Esophagus mucosa (tissue), 1 donor: ENCODE data around the gene TTLL11. TPM values are rescaled to one million over a fixed set of nuclear protein-coding genes. Genes with fewer than 3 reads are reported as not detected.
"Not testable (repeated sequence)": the region's sequence is repeated elsewhere in the genome, so short reads cannot be mapped to it uniquely, and the experiment has no call there.

Source experiments
- ATAC-seq: fragments of 200-7000 bp; cut with Tn5 transposase; one replicate; pipeline ENCODE4 v1.9.1; 2020
- total RNA-seq: library from RNA; stranded (reverse); gene quantifications from one replicate; pipeline ENCODE4 v1.2.4, GENCODE V29; 2023
- donor health status: DM: yes; HTN: yes; CAD: no.

TTLL11 gene
- total RNA-seq, 1 donor from 2014 or later: 3.1 TPM

- ATAC-seq: no peak
Observed at GRCh38 chr9:122076773-122077172, 16.3 kb downstream of the TTLL11 start.

- no peak for ATAC-seq
Observed at GRCh38 chr9:122076117-122076516, 17.0 kb downstream of the TTLL11 start.

- ATAC-seq: no peak
Observed at GRCh38 chr9:122075135-122076030, 17.7 kb downstream of the TTLL11 start.

- no peak for ATAC-seq
Observed at GRCh38 chr9:122071715-122072114, 21.4 kb downstream of the TTLL11 start.

- no peak for ATAC-seq
Observed at GRCh38 chr9:122070728-122071515, 22.2 kb downstream of the TTLL11 start.

- not testable (repeated sequence) for ATAC-seq
Observed at GRCh38 chr9:122066680-122067079, 26.4 kb downstream of the TTLL11 start.

- ATAC-seq: no peak
Observed at GRCh38 chr9:122065923-122066629, 27.0 kb downstream of the TTLL11 start.

GRCh38 chr9:122060481-122060880, 32.6 kb downstream of the TTLL11 start:
- ATAC-seq: no peak

GRCh38 chr9:122059955-122060324, 33.2 kb downstream of the TTLL11 start:
- no peak for ATAC-seq

- ATAC-seq: no peak
Observed at GRCh38 chr9:122059214-122059954, 33.7 kb downstream of the TTLL11 start.

GRCh38 chr9:122058709-122059108, 34.4 kb downstream of the TTLL11 start:
- ATAC-seq: no peak

GRCh38 chr9:122058051-122058450, 35.1 kb downstream of the TTLL11 start:
- no peak for ATAC-seq

GRCh38 chr9:122057211-122057610, 35.9 kb downstream of the TTLL11 start:
- ATAC-seq: no peak

GRCh38 chr9:122056484-122056883, 36.6 kb downstream of the TTLL11 start:
- ATAC-seq: peak; percentile 65

GRCh38 chr9:122055701-122056100, 37.4 kb downstream of the TTLL11 start:
- ATAC-seq: no peak

- no peak for ATAC-seq
Observed at GRCh38 chr9:122053567-122054350, 39.3 kb downstream of the TTLL11 start.

- no peak for ATAC-seq
Observed at GRCh38 chr9:122053064-122053463, 40.0 kb downstream of the TTLL11 start.

- ATAC-seq: no peak
Observed at GRCh38 chr9:122051351-122052321, 41.5 kb downstream of the TTLL11 start.

- no peak for ATAC-seq
Observed at GRCh38 chr9:122050167-122050566, 42.9 kb downstream of the TTLL11 start.

- ATAC-seq: no peak
Observed at GRCh38 chr9:122042056-122042455, 51.1 kb downstream of the TTLL11 start.
